AG09309 (cell line): Measurements from ENCODE around the gene ADGRG4.
"Not testable (repeated sequence)": the region's sequence is repeated elsewhere in the genome, so short reads cannot be mapped to it uniquely, and the experiment has no call there.

Experiments
- DNase-seq: peaks from one replicate; pipeline ENCODE4 v3.0.0-alpha.2; 2010; ENCODE audit warnings: low read depth
- H3K4me3 ChIP-seq: 2 replicates; pipeline ENCODE4 v1.5.1; 2011; ENCODE audit warnings: mild to moderate bottlenecking, low read depth, low read length, moderate library complexity; ENCODE audit not compliant: control insufficient read depth
- CTCF ChIP-seq: IDR thresholded peaks from 2 replicates; pipeline ENCODE4 v1.5.1; 2011; ENCODE audit warnings: mild to moderate bottlenecking, low read depth, low read length, inconsistent platforms; ENCODE audit not compliant: insufficient read depth, control insufficient read depth; ENCODE audit errors: missing control alignments

Gene ADGRG4

GRCh38 chrX:136425996-136426395, 125.2 kb downstream of the ADGRG4 start:
- no peak overlapping the region for H3K4me3 ChIP-seq
- DNase-seq = no peak
- TF ChIP-seq CTCF = no peak

DNA sequence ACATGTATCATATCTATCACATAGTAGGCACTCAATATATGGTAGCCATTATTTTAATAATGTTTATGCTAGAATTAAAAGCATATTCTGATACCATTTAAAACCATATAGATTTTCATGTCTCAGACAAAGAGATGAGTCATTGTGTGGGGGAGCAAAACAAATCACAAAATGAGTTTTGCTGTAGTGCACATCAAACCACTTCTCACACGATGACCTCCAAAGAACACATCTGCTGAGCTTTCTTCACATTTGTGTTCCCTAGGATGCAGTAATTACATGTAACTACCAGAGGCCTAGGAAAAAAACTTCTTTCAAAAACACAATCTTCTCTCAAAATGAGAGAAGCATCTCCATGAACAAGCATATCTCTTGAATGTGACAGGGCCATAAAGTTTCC, 130.9 kb downstream of the ADGRG4 start:
- TF ChIP-seq CTCF = no peak
- H3K4me3 ChIP-seq = no peak overlapping the region
- DNase-seq = no peak

- no peak for DNase-seq
- H3K4me3 ChIP-seq = no peak overlapping the region
- TF ChIP-seq CTCF = no peak
These were observed 137.0 kb downstream of the ADGRG4 start for GRCh38 chrX:136437774-136438173.

GRCh38 chrX:136438192-136438591, 137.4 kb downstream of the ADGRG4 start:
- H3K4me3 ChIP-seq = no peak overlapping the region
- no peak for DNase-seq
- TF ChIP-seq CTCF = no peak

DNA sequence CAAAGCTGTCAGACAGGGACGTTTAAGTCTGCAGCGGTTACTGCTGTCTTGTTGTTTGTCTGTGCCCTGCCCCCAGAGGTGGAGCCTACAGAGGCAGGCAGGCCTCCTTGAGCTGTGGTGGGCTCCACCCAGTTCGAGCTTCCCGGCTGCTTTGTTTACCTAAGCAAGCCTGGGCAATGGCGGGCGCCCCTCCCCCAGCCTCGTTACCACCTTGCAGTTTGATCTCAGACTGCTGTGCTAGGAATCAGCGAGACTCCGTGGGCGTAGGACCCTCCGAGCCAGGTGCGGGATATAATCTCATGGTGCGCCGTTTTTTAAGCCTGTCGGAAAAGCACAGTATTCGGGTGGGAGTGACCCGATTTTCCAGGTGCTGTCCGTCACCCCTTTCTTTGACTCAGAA, 144.9 kb downstream of the ADGRG4 start:
- not testable (repeated sequence) for H3K4me3 ChIP-seq, DNase-seq

DNA sequence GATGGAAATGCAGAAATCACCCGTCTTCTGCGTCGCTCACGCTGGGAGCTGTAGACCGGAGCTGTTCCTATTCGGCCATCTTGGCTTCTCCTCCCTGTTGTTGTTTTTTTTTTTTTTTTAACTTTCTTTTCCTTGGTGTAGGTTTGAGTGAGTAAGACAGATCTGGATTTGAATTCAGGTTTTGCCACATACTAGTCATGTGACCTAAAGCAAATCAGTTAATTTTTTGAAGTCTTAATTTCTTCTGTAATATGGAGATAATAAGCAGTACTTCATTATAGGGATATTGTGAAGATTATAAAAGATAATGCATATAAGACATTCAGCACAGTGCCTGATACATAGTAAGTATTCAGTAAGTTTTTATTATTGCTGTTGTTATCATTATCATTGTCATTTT, 145.4 kb downstream of the ADGRG4 start:
- DNase-seq = no peak
- no peak for TF ChIP-seq CTCF
- H3K4me3 ChIP-seq = no peak overlapping the region

- no peak for TF ChIP-seq CTCF
- no peak overlapping the region for H3K4me3 ChIP-seq
- DNase-seq = no peak
These were observed 146.5 kb downstream of the ADGRG4 start for GRCh38 chrX:136447308-136447707.
